HEK293 (cell line): Measurements from ENCODE around the gene OR11H1.
"Not testable (repeated sequence)": the region's sequence is repeated elsewhere in the genome, so short reads cannot be mapped to it uniquely, and the experiment has no call there.

Experiments
- ATF2 ChIP-seq: fragments of 450-650 bp; formaldehyde crosslinking; IDR thresholded peaks from 2 replicates; pipeline ENCODE4 v1.5.1; 2016; ENCODE audit warnings: missing biosample characterization, missing genetic modification characterization, low read depth
- WT1 ChIP-seq: fragments of 450-650 bp; formaldehyde crosslinking; IDR thresholded peaks from 2 replicates; pipeline ENCODE4 v1.5.1; 2016; ENCODE audit warnings: missing biosample characterization, missing genetic modification characterization
- ZNF133 ChIP-seq: fragments of 450-650 bp; formaldehyde crosslinking; IDR thresholded peaks from 2 replicates; pipeline ENCODE4 v1.5.1; 2016; ENCODE audit warnings: missing biosample characterization, missing genetic modification characterization
- TF ChIP-seq, protein P1 (sequence below): fragments of 450-650 bp; formaldehyde crosslinking; IDR thresholded peaks from 2 replicates; pipeline ENCODE4 v1.5.1; 2016; ENCODE audit warnings: missing biosample characterization, missing genetic modification characterization

DNA sequence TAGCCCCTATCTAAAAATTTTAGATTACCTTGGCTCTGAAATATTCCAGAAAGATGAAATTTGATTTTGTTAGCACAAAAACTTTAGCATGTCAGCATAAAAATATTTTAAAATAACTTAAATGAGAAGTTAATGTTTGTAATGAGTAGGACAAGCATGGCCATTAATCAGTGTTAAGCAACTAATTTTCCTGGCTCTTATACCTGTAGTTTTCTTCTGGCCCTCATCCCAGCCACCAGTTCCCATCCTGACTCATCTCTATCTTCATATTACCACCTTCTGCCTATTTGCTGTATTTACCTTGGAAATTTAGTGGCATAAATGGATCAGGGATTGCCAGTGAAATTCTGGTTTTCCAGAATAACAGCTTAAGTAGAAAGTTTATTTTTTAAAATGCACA is 37.1 kb downstream of the OR11H1 start:
- TF ChIP-seq, protein P1, sequence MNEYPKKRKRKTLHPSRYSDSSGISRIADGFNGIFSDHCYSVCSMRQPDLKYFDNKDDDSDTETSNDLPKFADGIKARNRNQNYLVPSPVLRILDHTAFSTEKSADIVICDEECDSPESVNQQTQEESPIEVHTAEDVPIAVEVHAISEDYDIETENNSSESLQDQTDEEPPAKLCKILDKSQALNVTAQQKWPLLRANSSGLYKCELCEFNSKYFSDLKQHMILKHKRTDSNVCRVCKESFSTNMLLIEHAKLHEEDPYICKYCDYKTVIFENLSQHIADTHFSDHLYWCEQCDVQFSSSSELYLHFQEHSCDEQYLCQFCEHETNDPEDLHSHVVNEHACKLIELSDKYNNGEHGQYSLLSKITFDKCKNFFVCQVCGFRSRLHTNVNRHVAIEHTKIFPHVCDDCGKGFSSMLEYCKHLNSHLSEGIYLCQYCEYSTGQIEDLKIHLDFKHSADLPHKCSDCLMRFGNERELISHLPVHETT (tag by site-specific recombination), result not testable (repeated sequence)
- not testable (repeated sequence) for TF ChIP-seq WT1; ZNF133 (tag by site-specific recombination); ATF2 (tag by site-specific recombination)
